Right forelimb (tissue), 1 donor: ENCODE measurements around the gene SVBP.
A peak's percentile ranks its signal among the peaks of the same experiment; 100 is the strongest.
"Not testable (repeated sequence)": the region's sequence is repeated elsewhere in the genome, so short reads cannot be mapped to it uniquely, and the experiment has no call there.

Experiments
- DNase-seq: peaks from one replicate; pipeline ENCODE4 v3.0.0-alpha.2; 2018

The SVBP gene

GRCh38 chr1:42841010-42841409 is 23.8 kb upstream of the SVBP start:
- DNase-seq: no peak

GRCh38 chr1:42838482-42839190 is 21.4 kb upstream of the SVBP start:
- no peak for DNase-seq

GRCh38 chr1:42837709-42838108 is 20.5 kb upstream of the SVBP start:
- DNase-seq: no peak

- DNase-seq: no peak
These were observed 18.2 kb upstream of the SVBP start for GRCh38 chr1:42835422-42835821.

- no peak for DNase-seq
These were observed 17.6 kb upstream of the SVBP start for GRCh38 chr1:42834803-42835202.

GRCh38 chr1:42833981-42834380 is 16.8 kb upstream of the SVBP start:
- DNase-seq: no peak

GRCh38 chr1:42832641-42833240 is 15.5 kb upstream of the SVBP start:
- no peak for DNase-seq

GRCh38 chr1:42831273-42831672 is 14.1 kb upstream of the SVBP start:
- no peak for DNase-seq

- no peak for DNase-seq
These were observed 13.4 kb upstream of the SVBP start for GRCh38 chr1:42830631-42831030.

- no peak for DNase-seq
These were observed 8.0 kb upstream of the SVBP start for GRCh38 chr1:42825036-42825851.

- DNase-seq: no peak
These were observed 7.4 kb upstream of the SVBP start for GRCh38 chr1:42824481-42825035.

- DNase-seq: no peak
These were observed 5.7 kb upstream of the SVBP start for GRCh38 chr1:42822800-42823392.

- no peak for DNase-seq
These were observed 4.5 kb upstream of the SVBP start for GRCh38 chr1:42821690-42822089.

GRCh38 chr1:42820813-42821212 is 3.6 kb upstream of the SVBP start:
- DNase-seq: no peak

- DNase-seq: no peak
These were observed 779 bp upstream of the SVBP start for GRCh38 chr1:42817976-42818375.

- no peak for DNase-seq
These were observed 207 bp upstream of the SVBP start for GRCh38 chr1:42817440-42817767.

- DNase-seq: peak; percentile 48
These were observed 1.1 kb downstream of the SVBP start for GRCh38 chr1:42815941-42816584.

- DNase-seq: not testable (repeated sequence)
These were observed 2.4 kb downstream of the SVBP start for GRCh38 chr1:42814815-42815214.

- DNase-seq: no peak
These were observed 10.0 kb downstream of the SVBP start for GRCh38 chr1:42807056-42807668.

GRCh38 chr1:42806593-42806992 is 10.6 kb downstream of the SVBP start:
- no peak for DNase-seq

- DNase-seq: no peak
These were observed 11.0 kb downstream of the SVBP start for GRCh38 chr1:42806171-42806570.

GRCh38 chr1:42801832-42802473 is 15.2 kb downstream of the SVBP start:
- no peak for DNase-seq
